NT2/D1 (cell line): ENCODE data around the gene RSPH3.
"Not testable (repeated sequence)": the region's sequence is repeated elsewhere in the genome, so short reads cannot be mapped to it uniquely, and the experiment has no call there.

Experiments
- DNase-seq: peaks from one replicate; pipeline ENCODE4 v3.0.0-alpha.2; 2011; ENCODE audit warnings: low read depth, low spot score
- H3K27me3 ChIP-seq: 2 replicates; pipeline ENCODE4 v1.6.0; 2011; ENCODE audit warnings: mild to moderate bottlenecking; ENCODE audit not compliant: insufficient read length, insufficient read depth
- H3K36me3 ChIP-seq: 2 replicates; pipeline ENCODE4 v1.6.1; 2011; ENCODE audit warnings: mild to moderate bottlenecking, low read length, mixed read lengths; ENCODE audit not compliant: insufficient read depth, insufficient read length
- H3K4me1 ChIP-seq: 2 replicates; pipeline ENCODE4 v1.5.1; 2011; ENCODE audit not compliant: insufficient read depth, insufficient read length
- H3K4me3 ChIP-seq: 2 replicates; pipeline ENCODE4 v1.5.1; 2011; ENCODE audit warnings: low read depth; ENCODE audit not compliant: insufficient read length
- H3K9ac ChIP-seq: 2 replicates; pipeline ENCODE4 v1.6.0; 2011; ENCODE audit warnings: low read depth; ENCODE audit not compliant: insufficient read length
- H3K9me3 ChIP-seq: 2 replicates; pipeline ENCODE4 v1.5.1; 2011; ENCODE audit warnings: mild to moderate bottlenecking, low read length; ENCODE audit not compliant: insufficient read depth
- SUZ12 ChIP-seq: IDR thresholded peaks from 2 replicates; pipeline ENCODE4 v1.6.1; 2011; ENCODE audit not compliant: insufficient read length, insufficient read depth; ENCODE audit errors: extremely low read depth
- YY1 ChIP-seq: IDR thresholded peaks from 2 replicates; pipeline ENCODE4 v1.6.1; 2011; ENCODE audit not compliant: insufficient read length, insufficient read depth
- ZNF274 ChIP-seq: IDR thresholded peaks from 2 replicates; pipeline ENCODE4 v1.6.1; 2011; ENCODE audit warnings: mild to moderate bottlenecking, low read depth, low read length

RSPH3 gene

GRCh38 chr6:159035891-159036290, 35.9 kb upstream of the RSPH3 start:
- no peak for TF ChIP-seq ZNF274
- TF ChIP-seq YY1: no peak
- no peak for TF ChIP-seq SUZ12
- no peak for DNase-seq
- H3K9me3 ChIP-seq: no peaks in the 10 kb centered on the region
- no peak overlapping the region for H3K9ac ChIP-seq
- no peaks in the 10 kb centered on the region for H3K27me3 ChIP-seq
- no peaks in the 10 kb centered on the region for H3K4me1 ChIP-seq
- no peak overlapping the region for H3K4me3 ChIP-seq
- H3K36me3 ChIP-seq: no peaks in the 10 kb centered on the region

DNA sequence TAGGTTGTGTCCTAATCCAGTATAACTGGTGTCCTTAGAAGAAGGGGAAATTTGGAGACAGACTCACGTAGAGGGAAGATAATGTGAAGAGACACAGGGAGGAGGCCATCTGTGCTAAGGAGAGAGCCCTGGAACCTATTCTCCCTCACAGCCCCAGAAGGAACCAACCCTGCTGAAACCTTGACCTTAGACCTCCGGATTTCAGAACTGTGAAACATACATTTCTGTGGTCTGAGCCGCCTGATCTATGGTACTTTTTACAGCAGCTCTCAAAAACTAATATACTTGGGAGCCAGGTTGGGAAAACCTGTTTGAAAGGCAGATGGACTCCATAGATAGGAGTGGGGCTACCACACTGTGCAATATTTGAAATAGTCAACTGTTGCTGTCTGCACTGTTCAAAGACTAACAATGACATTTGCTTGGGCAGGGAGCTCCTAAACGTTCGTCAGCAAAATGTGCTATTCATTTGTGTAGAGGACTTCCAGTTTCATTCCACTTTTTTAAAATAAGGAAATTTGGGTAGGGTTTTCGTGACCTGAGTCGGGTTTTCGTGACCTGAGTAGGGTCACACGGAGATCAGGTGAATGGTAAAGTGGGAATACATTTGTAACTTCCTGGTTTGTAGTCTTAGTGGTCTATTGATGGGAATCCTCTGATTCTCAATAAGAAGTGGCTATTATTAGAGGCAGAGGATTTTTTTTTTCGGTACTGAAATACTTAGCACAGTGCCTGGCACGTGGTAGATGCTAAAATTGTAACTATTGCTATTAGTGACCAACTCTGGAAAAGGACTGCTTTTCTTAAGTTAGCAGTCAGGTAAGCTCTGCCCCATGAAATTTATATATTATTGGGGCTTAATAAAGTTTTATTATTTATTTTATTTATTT, 33.4 kb upstream of the RSPH3 start:
- no peaks in the 10 kb centered on the region for H3K27me3 ChIP-seq
- H3K36me3 ChIP-seq: no peaks in the 10 kb centered on the region
- no peaks in the 10 kb centered on the region for H3K4me1 ChIP-seq
- no peak overlapping the region for H3K9ac ChIP-seq
- DNase-seq: no peak
- no peak overlapping the region for H3K4me3 ChIP-seq
- no peak for TF ChIP-seq YY1
- TF ChIP-seq ZNF274: no peak
- TF ChIP-seq SUZ12: no peak
- H3K9me3 ChIP-seq: no peaks in the 10 kb centered on the region

- H3K9ac ChIP-seq: no peak overlapping the region
- TF ChIP-seq ZNF274 (no peak), SUZ12 (no peak), YY1 (no peak)
- no peak overlapping the region for H3K4me3 ChIP-seq
- no peaks in the 10 kb centered on the region for H3K27me3 ChIP-seq
- no peaks in the 10 kb centered on the region for H3K4me1 ChIP-seq
- no peak for DNase-seq
- H3K36me3 ChIP-seq: no peaks in the 10 kb centered on the region
- no peaks in the 10 kb centered on the region for H3K9me3 ChIP-seq
Observed at GRCh38 chr6:159031846-159032245, 31.8 kb upstream of the RSPH3 start.

- no peaks in the 10 kb centered on the region for H3K4me1 ChIP-seq
- DNase-seq: no peak
- H3K9me3 ChIP-seq: peaks cover 4% of the 10 kb centered on the region; the same call in 1 of the 2 replicates
- no peak overlapping the region for H3K9ac ChIP-seq
- no peak overlapping the region for H3K4me3 ChIP-seq
- no peaks in the 10 kb centered on the region for H3K36me3 ChIP-seq
- TF ChIP-seq YY1: no peak
- TF ChIP-seq ZNF274: no peak
- TF ChIP-seq SUZ12: no peak
- no peaks in the 10 kb centered on the region for H3K27me3 ChIP-seq
Observed at GRCh38 chr6:159030168-159030567, 30.2 kb upstream of the RSPH3 start.

- H3K9me3 ChIP-seq: peaks cover 12% of the 10 kb centered on the region
- not testable (repeated sequence) for DNase-seq, H3K4me1 ChIP-seq, H3K4me3 ChIP-seq, H3K27me3 ChIP-seq, H3K36me3 ChIP-seq, H3K9ac ChIP-seq
Observed at GRCh38 chr6:159025224-159025623, 25.2 kb upstream of the RSPH3 start.

DNA sequence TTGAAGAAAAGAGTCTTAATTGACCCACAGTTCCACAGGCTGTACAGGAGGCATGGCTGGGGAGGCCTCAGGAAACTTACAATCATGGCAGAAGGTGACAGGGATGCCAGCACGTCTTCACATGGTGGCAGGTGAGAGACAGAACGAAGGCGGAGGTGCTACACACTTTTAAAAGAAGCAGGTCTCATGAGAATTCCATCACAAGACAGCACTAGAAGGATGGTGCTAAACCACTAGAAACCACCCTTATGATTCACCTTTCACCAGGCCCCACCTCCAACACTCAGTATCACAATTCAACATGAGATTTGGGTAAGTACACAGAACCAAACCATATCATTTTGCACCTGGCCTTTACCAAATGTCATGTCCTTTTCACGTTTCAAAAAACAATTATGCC, 23.9 kb upstream of the RSPH3 start:
- no peaks in the 10 kb centered on the region for H3K27me3 ChIP-seq
- DNase-seq: no peak
- H3K9me3 ChIP-seq: peaks cover 12% of the 10 kb centered on the region
- no peaks in the 10 kb centered on the region for H3K4me1 ChIP-seq
- no peak overlapping the region for H3K9ac ChIP-seq
- TF ChIP-seq ZNF274 (no peak), YY1 (no peak), SUZ12 (no peak)
- no peak overlapping the region for H3K4me3 ChIP-seq
- H3K36me3 ChIP-seq: no peaks in the 10 kb centered on the region

DNA sequence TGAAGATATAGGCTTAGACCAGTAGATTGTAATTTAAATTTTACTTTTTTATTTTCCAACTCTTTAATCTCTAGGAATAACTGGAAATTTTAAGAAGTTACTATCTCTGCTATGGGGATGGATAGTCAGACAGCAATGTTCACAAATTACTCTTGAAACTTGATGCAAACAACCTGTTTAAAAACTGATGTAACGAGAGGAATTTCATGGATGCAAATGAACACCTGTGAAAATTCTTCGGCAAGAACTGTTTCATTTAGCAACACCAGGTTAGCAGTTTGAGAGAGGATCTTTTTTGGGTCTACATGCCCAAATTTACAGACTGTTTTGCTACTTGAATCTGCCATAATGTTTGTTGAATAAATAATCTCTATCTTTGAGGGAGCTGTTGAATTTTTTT, 20.0 kb upstream of the RSPH3 start:
- no peaks in the 10 kb centered on the region for H3K4me1 ChIP-seq
- no peak overlapping the region for H3K4me3 ChIP-seq
- TF ChIP-seq SUZ12 (no peak), ZNF274 (no peak), YY1 (no peak)
- H3K36me3 ChIP-seq: no peaks in the 10 kb centered on the region
- no peaks in the 10 kb centered on the region for H3K27me3 ChIP-seq
- no peak overlapping the region for H3K9ac ChIP-seq
- DNase-seq: no peak
- peaks cover 16% of the 10 kb centered on the region for H3K9me3 ChIP-seq
